Small intestine (tissue), 7 donors: ENCODE data around the gene CCL2. TPM values are rescaled to one million over a fixed set of nuclear protein-coding genes. Genes with fewer than 3 reads are reported as not detected.
"Not testable (repeated sequence)": the region's sequence is repeated elsewhere in the genome, so short reads cannot be mapped to it uniquely, and the experiment has no call there.

Experiments used
- DNase-seq, 2 donors: peaks; one replicate each; pipeline versions ENCODE4 v3.0.0 to v3.0.0-alpha.2; 2013
- FAIRE-seq: peaks from 2 replicates; lab custom pipeline; 2012; peaks lifted over from hg19 to GRCh38; lab: Jason Lieb, UNC
- H3K27ac ChIP-seq, 3 donors: one replicate each; pipeline ENCODE4 v1.5.1; 2013; ENCODE audit warnings: low read length in 2 of 3, mild to moderate bottlenecking in 2 of 3, control low read depth in 1 of 3, inconsistent platforms in 1 of 3, low read depth in 1 of 3, moderate library complexity in 1 of 3
- H3K27me3 ChIP-seq, 3 donors: one replicate each; pipeline ENCODE4 v1.6.1; 2013; ENCODE audit warnings: low read length in 3 of 3, inconsistent platforms in 1 of 3; ENCODE audit not compliant: control insufficient read depth in 3 of 3, insufficient read depth in 3 of 3
- H3K36me3 ChIP-seq, 3 donors: one replicate each; pipeline ENCODE4 v1.6.1; 2013; ENCODE audit warnings: low read length in 3 of 3, inconsistent platforms in 1 of 3, low read depth in 1 of 3, mild to moderate bottlenecking in 1 of 3, moderate library complexity in 1 of 3; ENCODE audit not compliant: control insufficient read depth in 3 of 3, insufficient read depth in 2 of 3
- H3K4me1 ChIP-seq, 3 donors: one replicate each; pipeline ENCODE4 v1.6.1; 2013; ENCODE audit warnings: low read length in 2 of 3, inconsistent platforms in 1 of 3, low read depth in 1 of 3, mild to moderate bottlenecking in 1 of 3, moderate library complexity in 1 of 3; ENCODE audit not compliant: control insufficient read depth in 3 of 3, insufficient read depth in 2 of 3
- H3K4me3 ChIP-seq, 3 donors: one replicate each; pipeline ENCODE4 v1.5.1; 2013; ENCODE audit warnings: low read length in 3 of 3, control low read depth in 1 of 3, inconsistent platforms in 1 of 3, low read depth in 1 of 3, mild to moderate bottlenecking in 1 of 3, moderate library complexity in 1 of 3
- H3K9me3 ChIP-seq, 2 donors: one replicate each; pipeline ENCODE4 v1.6.1; 2013; ENCODE audit warnings: low read depth in 1 of 2, low read length in 1 of 2; ENCODE audit not compliant: control insufficient read depth in 2 of 2, insufficient read depth in 1 of 2
- WGBS, 3 donors: extraction: QIAGEN DNeasy Blood & Tissue Kit; methylation state at CpG; one replicate each; pipeline ENCODE4 v1.1.7; 2013; 5-methylcytosine and 5-hydroxymethylcytosine counted together
- polyA plus RNA-seq, 4 donors: library from polyadenylated mRNA; stranded (reverse) in 3 of 4; unstranded in 1 of 4; fragments of 200-250 nt in 3 of 4; fragments of 120-200 nt in 1 of 4; gene quantifications; one replicate each; pipeline versions ENCODE4 v1.2.1 to v1.2.3, GENCODE V29; 2013
- donor health status: healthy with polysubstance abuse.
- donor health status: control.
- donor health status: control.
- donor health status: Bipolar disorder and iron deficiency.
- donor health status: healthy.

Gene CCL2
- polyA plus RNA-seq, 4 donors = 6.0 to 29.2 (median 21.4) TPM

GRCh38 chr17:34220752-34221395 lies 34.2 kb upstream of the CCL2 start:
- H3K4me1 ChIP-seq = no peaks in the 10 kb centered on the region
- no peaks in the 10 kb centered on the region for H3K27me3 ChIP-seq
- no peak overlapping the region for H3K27ac ChIP-seq
- H3K36me3 ChIP-seq = no peaks in the 10 kb centered on the region
- no peaks in the 10 kb centered on the region for H3K9me3 ChIP-seq
- no peak for FAIRE-seq
- DNase-seq = no peak
- 86 to 94% (median 90%) methylated on average over 5 of the region's 5 CpGs for WGBS, 3 donors
- no peak overlapping the region for H3K4me3 ChIP-seq

GRCh38 chr17:34221411-34221810 lies 33.7 kb upstream of the CCL2 start:
- no peak for DNase-seq
- Histone ChIP-seq H3K4me3 (no peak overlapping the region), H3K36me3 (no peaks in the 10 kb centered on the region), H3K9me3 (no peaks in the 10 kb centered on the region), H3K27me3 (no peaks in the 10 kb centered on the region), H3K27ac (no peak overlapping the region), H3K4me1 (no peaks in the 10 kb centered on the region)
- 80 to 89% (median 86%) methylated on average over 4 of the region's 4 CpGs for WGBS, 3 donors
- FAIRE-seq = no peak

GRCh38 chr17:34222722-34223497 lies 32.2 kb upstream of the CCL2 start:
- FAIRE-seq = no peak
- no peaks in the 10 kb centered on the region for H3K36me3 ChIP-seq
- no peaks in the 10 kb centered on the region for H3K4me1 ChIP-seq
- DNase-seq = no peak
- H3K27me3 ChIP-seq = no peaks in the 10 kb centered on the region
- H3K9me3 ChIP-seq = no peaks in the 10 kb centered on the region
- H3K4me3 ChIP-seq = no peak overlapping the region
- 72 to 75% (median 72%) methylated on average over 3 of the region's 3 CpGs for WGBS, 3 donors
- H3K27ac ChIP-seq = no peak overlapping the region

- 81 to 95% (median 90%) methylated on average over 9 of the region's 9 CpGs for WGBS, 3 donors
- no peak overlapping the region for H3K4me3 ChIP-seq
- DNase-seq = no peak
- FAIRE-seq = no peak
- H3K9me3 ChIP-seq = peaks cover 0 to 6% of the 10 kb centered on the region in 2 donors
- no peaks in the 10 kb centered on the region for H3K27me3 ChIP-seq
- no peak overlapping the region for H3K27ac ChIP-seq
- no peaks in the 10 kb centered on the region for H3K4me1 ChIP-seq
- H3K36me3 ChIP-seq = no peaks in the 10 kb centered on the region
These were observed 30.0 kb upstream of the CCL2 start for GRCh38 chr17:34225046-34225445.

GRCh38 chr17:34226011-34226743 lies 28.9 kb upstream of the CCL2 start:
- DNase-seq = no peak
- WGBS, 3 donors = 57 to 70% (median 61%) methylated on average over 3 of the region's 3 CpGs
- peaks cover 0 to 9% of the 10 kb centered on the region in 2 donors for H3K9me3 ChIP-seq
- H3K4me3 ChIP-seq = no peak overlapping the region
- FAIRE-seq = no peak
- no peak overlapping the region for H3K27ac ChIP-seq
- no peaks in the 10 kb centered on the region for H3K36me3 ChIP-seq
- H3K27me3 ChIP-seq = no peaks in the 10 kb centered on the region
- H3K4me1 ChIP-seq = no peaks in the 10 kb centered on the region

- Histone ChIP-seq H3K27ac (no peak overlapping the region), H3K4me3 (no peak overlapping the region), H3K9me3 (peaks cover 0 to 9% of the 10 kb centered on the region in 2 donors), H3K27me3 (no peaks in the 10 kb centered on the region), H3K4me1 (no peaks in the 10 kb centered on the region), H3K36me3 (no peaks in the 10 kb centered on the region)
- DNase-seq (no peak), FAIRE-seq (no peak)
These were observed 28.4 kb upstream of the CCL2 start for GRCh38 chr17:34226744-34227034.

GRCh38 chr17:34227293-34227692 lies 27.8 kb upstream of the CCL2 start:
- not testable (repeated sequence) for H3K4me3 ChIP-seq, H3K9me3 ChIP-seq, DNase-seq, H3K27ac ChIP-seq, H3K36me3 ChIP-seq, FAIRE-seq, H3K4me1 ChIP-seq, H3K27me3 ChIP-seq
- WGBS, 3 donors = 82 to 95% (median 94%) methylated on average over 2 of the region's 2 CpGs

GRCh38 chr17:34227707-34228106 lies 27.4 kb upstream of the CCL2 start:
- no peaks in the 10 kb centered on the region for H3K36me3 ChIP-seq
- FAIRE-seq (no peak), DNase-seq (no peak)
- H3K4me1 ChIP-seq = no peaks in the 10 kb centered on the region
- H3K27ac ChIP-seq = no peak overlapping the region
- no peak overlapping the region for H3K4me3 ChIP-seq
- no peaks in the 10 kb centered on the region for H3K27me3 ChIP-seq
- peaks cover 0 to 9% of the 10 kb centered on the region in 2 donors for H3K9me3 ChIP-seq
- WGBS, 3 donors = 69 to 72% (median 71%) methylated on average over 3 of the region's 3 CpGs
